Tibial nerve (tissue), 4 donors: Measurements from ENCODE around the gene PSMD2. TPM values are rescaled to one million over a fixed set of nuclear protein-coding genes. Genes with fewer than 3 reads are reported as not detected.
"Not testable (repeated sequence)": the region's sequence is repeated elsewhere in the genome, so short reads cannot be mapped to it uniquely, and the experiment has no call there.

Experiments
- DNase-seq, 2 donors: peaks; one replicate each; pipeline ENCODE4 v3.0.0-alpha.2; 2019; ENCODE audit warnings: low spot score in 2 of 2
- H3K27ac ChIP-seq, 4 donors: fragments of 200-600 bp; sonication (generic) in 3 of 4; one replicate each; pipeline ENCODE4 v1.5.1; 2017 to 2019; ENCODE audit warnings: mild to moderate bottlenecking in 1 of 4
- H3K27me3 ChIP-seq, 2 donors: fragments of 200-600 bp; sonication (generic) in 1 of 2; one replicate each; pipeline versions ENCODE4 v1.5.1 to v1.6.0; 2017 to 2019
- H3K36me3 ChIP-seq, 3 donors: fragments of 200-600 bp; sonication (generic); one replicate each; pipeline ENCODE4 v1.5.1; 2018 to 2019
- H3K4me1 ChIP-seq, 4 donors: fragments of 200-600 bp; sonication (generic) in 3 of 4; one replicate each; pipeline ENCODE4 v1.5.1; 2017 to 2019
- H3K4me3 ChIP-seq, 4 donors: fragments of 200-600 bp; sonication (generic) in 3 of 4; one replicate each; pipeline ENCODE4 v1.5.1; 2017 to 2019; ENCODE audit warnings: mild to moderate bottlenecking in 1 of 4, moderate library complexity in 1 of 4
- H3K9me3 ChIP-seq, 4 donors: fragments of 200-600 bp; sonication (generic) in 3 of 4; one replicate each; pipeline ENCODE4 v1.5.1; 2017 to 2019
- CTCF ChIP-seq, 5 experiments: fragments of 200-600 bp in 3 of 5; fragments of 450-650 bp in 2 of 5; sonication (generic) in 3 of 5; IDR thresholded peaks; one replicate each; pipeline ENCODE4 v1.5.1; 2016 to 2019; ENCODE audit warnings: antibody characterized with exemption in 5 of 5, mild to moderate bottlenecking in 3 of 5, moderate library complexity in 2 of 5
- EP300 ChIP-seq, 2 donors: sonication (generic); formaldehyde crosslinking; IDR thresholded peaks; one replicate each; pipeline ENCODE4 v1.6.1; 2017; ENCODE audit warnings: antibody characterized with exemption in 2 of 2, mild to moderate bottlenecking in 1 of 2
- POLR2A ChIP-seq, 2 donors: fragments of 450-650 bp; IDR thresholded peaks; one replicate each; pipeline ENCODE4 v1.6.1; 2017; ENCODE audit warnings: antibody characterized with exemption in 2 of 2, mild to moderate bottlenecking in 2 of 2, moderate library complexity in 2 of 2
- WGBS, 2 donors: methylation state at CpG; one replicate each; pipeline ENCODE4 v1.1.5; 2018; 5-methylcytosine and 5-hydroxymethylcytosine counted together
- total RNA-seq, 4 donors: library from RNA; depleted of rRNA; stranded (reverse); fragments of >200 nt; gene quantifications; one replicate each; pipeline ENCODE4 v1.1.0, GENCODE V29; 2016

The PSMD2 gene
- total RNA-seq, 4 donors from 2014 or later, result 122 to 226 (median 152) TPM

GRCh38 chr3:184260724-184261269 is 38.2 kb upstream of the PSMD2 start:
- DNase-seq, result no peak
- peak overlapping the region; percentile 18 to 53 (median 32) for H3K4me3 ChIP-seq
- H3K27me3 ChIP-seq, result peaks cover 0 to 70% of the 10 kb centered on the region in 2 donors
- no peak for TF ChIP-seq CTCF (IDR thresholded peaks at IDR 0.05)
- no peak for TF ChIP-seq EP300 (IDR thresholded peaks at IDR 0.05)
- no peak for TF ChIP-seq POLR2A (IDR thresholded peaks at IDR 0.05)
- WGBS, 2 donors, result 1 to 2% methylated on average over 19 to 44 of the region's 49 CpGs
- H3K9me3 ChIP-seq, result no peaks in the 10 kb centered on the region
- no peak overlapping the region for H3K27ac ChIP-seq
- peaks cover 0 to 14% (median 0%) of the 10 kb centered on the region in 3 donors for H3K36me3 ChIP-seq
- H3K4me1 ChIP-seq, result peaks cover 0 to 33% (median 25%) of the 10 kb centered on the region in 4 donors

GRCh38 chr3:184261270-184261853 is 37.7 kb upstream of the PSMD2 start, which contains the start of gene CAMK2N2:
Gene CAMK2N2, minus strand, starts transcription at chr3:184261553. Its CDS starts 268 bp downstream, at chr3:184261285.
- no peaks in the 10 kb centered on the region for H3K9me3 ChIP-seq
- TF ChIP-seq CTCF (IDR thresholded peaks at IDR 0.05) (no peak), POLR2A (IDR thresholded peaks at IDR 0.05) (no peak), EP300 (IDR thresholded peaks at IDR 0.05) (no peak)
- peaks cover 0 to 76% of the 10 kb centered on the region in 2 donors for H3K27me3 ChIP-seq
- peaks cover 0 to 33% (median 25%) of the 10 kb centered on the region in 4 donors for H3K4me1 ChIP-seq
- WGBS, 2 donors, result 0 to 3% methylated on average over 32 to 34 of the region's 67 CpGs
- no peak for DNase-seq
- H3K4me3 ChIP-seq, result peak within 1 kb of the TSS; percentile 18 to 53 (median 38)
- no peak within 1 kb of the TSS for H3K27ac ChIP-seq
- peaks cover 0 to 14% (median 0%) of the 10 kb centered on the region in 3 donors for H3K36me3 ChIP-seq

- peaks cover 0 to 14% (median 0%) of the 10 kb centered on the region in 3 donors for H3K36me3 ChIP-seq
- H3K9me3 ChIP-seq, result no peaks in the 10 kb centered on the region
- peak overlapping the region in 3 of 4 donors; percentile 33 to 53 (median 39) for H3K4me3 ChIP-seq
- peaks cover 0 to 79% of the 10 kb centered on the region in 2 donors for H3K27me3 ChIP-seq
- no peak for DNase-seq
- no peak overlapping the region for H3K27ac ChIP-seq
- WGBS, 2 donors, result 3 to 4% methylated on average over 44 to 64 of the region's 66 CpGs
- TF ChIP-seq EP300 (IDR thresholded peaks at IDR 0.05), result no peak
- no peak for TF ChIP-seq POLR2A (IDR thresholded peaks at IDR 0.05)
- no peak for TF ChIP-seq CTCF (IDR thresholded peaks at IDR 0.05)
- H3K4me1 ChIP-seq, result peaks cover 0 to 33% (median 25%) of the 10 kb centered on the region in 4 donors
Measured at GRCh38 chr3:184261854-184262763, 36.9 kb upstream of the PSMD2 start.

GRCh38 chr3:184262764-184263179 is 36.3 kb upstream of the PSMD2 start:
- H3K36me3 ChIP-seq, result peaks cover 0 to 11% (median 0%) of the 10 kb centered on the region in 3 donors
- no peak overlapping the region for H3K27ac ChIP-seq
- H3K27me3 ChIP-seq, result peaks cover 0 to 84% of the 10 kb centered on the region in 2 donors
- H3K4me1 ChIP-seq, result peaks cover 0 to 33% (median 25%) of the 10 kb centered on the region in 4 donors
- DNase-seq, result no peak
- no peak overlapping the region for H3K4me3 ChIP-seq
- H3K9me3 ChIP-seq, result no peaks in the 10 kb centered on the region
- TF ChIP-seq CTCF (IDR thresholded peaks at IDR 0.05), result no peak
- TF ChIP-seq EP300 (IDR thresholded peaks at IDR 0.05), result no peak
- TF ChIP-seq POLR2A (IDR thresholded peaks at IDR 0.05), result no peak
- WGBS, 2 donors, result 21 to 27% methylated on average over 10 to 15 of the region's 15 CpGs

- H3K27me3 ChIP-seq, result peaks cover 0 to 58% of the 10 kb centered on the region in 2 donors
- H3K4me1 ChIP-seq, result not testable (repeated sequence)
Measured at GRCh38 chr3:184267249-184267648, 31.8 kb upstream of the PSMD2 start.

More at GRCh38 chr3:184267249-184267648, 31.8 kb upstream of the PSMD2 start:
- 81 to 95% methylated on average over 1 of the region's 1 CpG for WGBS, 2 donors
- H3K27ac ChIP-seq, H3K36me3 ChIP-seq, H3K9me3 ChIP-seq, H3K4me3 ChIP-seq, DNase-seq: not testable (repeated sequence)
